Measurements from ENCODE around the gene MAP3K3.
A peak's percentile ranks its signal among the peaks of the same experiment; 100 is the strongest.

The MAP3K3 gene

DNA sequence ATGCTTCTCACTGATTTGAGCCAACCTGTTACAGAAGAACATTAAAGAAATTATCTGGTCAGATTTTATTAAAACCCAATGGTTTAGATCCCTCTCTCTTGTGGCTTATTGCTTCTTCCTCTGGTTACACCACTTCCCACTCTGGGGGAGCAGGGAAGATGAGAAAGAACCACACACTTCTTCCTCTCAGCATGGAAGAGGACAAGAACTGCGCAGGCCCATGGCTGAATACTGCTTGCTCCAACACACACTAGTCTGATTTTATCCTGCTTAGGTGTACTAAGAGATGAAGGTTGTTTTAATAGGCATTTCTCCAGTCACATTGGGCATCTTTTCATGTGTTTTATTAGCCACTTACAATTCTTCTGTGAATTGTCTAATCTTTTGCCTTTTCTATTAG is 27.6 kb downstream of the MAP3K3 start:
- H3K4me3 ChIP-seq (replicated peaks; ENCODE audit: insufficient read depth, low read length): no peak overlapping the region
- TF ChIP-seq POLR2AphosphoS5 (IDR thresholded peaks at IDR 0.05; ENCODE audit: low read depth) (peak; percentile 37; the same call in 1 of the 2 replicates), GABPA (IDR thresholded peaks at IDR 0.05; ENCODE audit: low read depth) (no peak), SPI1 (IDR thresholded peaks at IDR 0.05; ENCODE audit: borderline replicate concordance, low read depth) (peak; percentile 73; the same call in 1 of the 2 replicates)
- no peaks in the 10 kb centered on the region for H3K27me3 ChIP-seq (ENCODE audit: insufficient read depth, poor library complexity, severe bottlenecking)
- peak in 1 of 2 experiments; percentile 74 for DNase-seq (ENCODE audit: low read depth in 1 of 2, low spot score in 1 of 2)
- no peak overlapping the region for H3K27ac ChIP-seq (replicated peaks)

GRCh38 chr17:63652106-63652505 is 29.9 kb downstream of the MAP3K3 start:
- DNase-seq (ENCODE audit: low read depth in 1 of 2, low spot score in 1 of 2): peak; percentile 13 to 54
- Histone ChIP-seq H3K27ac (replicated peaks) (no peak overlapping the region), H3K27me3 (ENCODE audit: insufficient read depth, poor library complexity, severe bottlenecking) (no peaks in the 10 kb centered on the region), H3K4me3 (replicated peaks; ENCODE audit: insufficient read depth, low read length) (no peak overlapping the region)
- TF ChIP-seq SPI1 (IDR thresholded peaks at IDR 0.05; ENCODE audit: borderline replicate concordance, low read depth): no peak
- no peak for TF ChIP-seq REST (IDR thresholded peaks at IDR 0.05; ENCODE audit: insufficient replicate concordance, low read depth)
- TF ChIP-seq GABPA (IDR thresholded peaks at IDR 0.05; ENCODE audit: low read depth): no peak
- TF ChIP-seq POLR2AphosphoS5 (IDR thresholded peaks at IDR 0.05; ENCODE audit: low read depth): no peak

DNA sequence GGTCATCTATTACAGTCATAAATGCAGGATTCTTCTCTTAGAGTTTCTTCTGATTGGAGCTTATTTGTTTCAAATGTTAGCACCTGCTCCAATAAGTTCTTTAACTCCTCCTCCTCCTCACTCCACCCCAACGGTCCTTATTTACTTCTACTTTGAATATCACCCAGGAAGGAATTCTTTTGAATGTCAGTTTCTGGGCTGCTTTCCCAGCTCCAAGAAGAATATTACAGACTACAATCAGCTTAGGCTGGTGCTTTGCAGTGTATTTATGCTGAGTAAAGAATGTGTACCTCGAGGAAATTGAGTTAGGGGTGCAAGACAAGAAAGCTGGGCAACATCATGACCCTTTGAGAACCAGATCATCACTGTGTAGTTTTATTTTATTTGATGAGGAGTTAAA is 30.8 kb downstream of the MAP3K3 start:
- Histone ChIP-seq H3K27ac (replicated peaks) (no peak overlapping the region), H3K4me3 (replicated peaks; ENCODE audit: insufficient read depth, low read length) (no peak overlapping the region), H3K27me3 (ENCODE audit: insufficient read depth, poor library complexity, severe bottlenecking) (no peaks in the 10 kb centered on the region)
- TF ChIP-seq SPI1 (IDR thresholded peaks at IDR 0.05; ENCODE audit: borderline replicate concordance, low read depth) (no peak), POLR2AphosphoS5 (IDR thresholded peaks at IDR 0.05; ENCODE audit: low read depth) (no peak), REST (IDR thresholded peaks at IDR 0.05; ENCODE audit: insufficient replicate concordance, low read depth) (no peak), GABPA (IDR thresholded peaks at IDR 0.05; ENCODE audit: low read depth) (no peak)
- TF ChIP-seq, protein P1, sequence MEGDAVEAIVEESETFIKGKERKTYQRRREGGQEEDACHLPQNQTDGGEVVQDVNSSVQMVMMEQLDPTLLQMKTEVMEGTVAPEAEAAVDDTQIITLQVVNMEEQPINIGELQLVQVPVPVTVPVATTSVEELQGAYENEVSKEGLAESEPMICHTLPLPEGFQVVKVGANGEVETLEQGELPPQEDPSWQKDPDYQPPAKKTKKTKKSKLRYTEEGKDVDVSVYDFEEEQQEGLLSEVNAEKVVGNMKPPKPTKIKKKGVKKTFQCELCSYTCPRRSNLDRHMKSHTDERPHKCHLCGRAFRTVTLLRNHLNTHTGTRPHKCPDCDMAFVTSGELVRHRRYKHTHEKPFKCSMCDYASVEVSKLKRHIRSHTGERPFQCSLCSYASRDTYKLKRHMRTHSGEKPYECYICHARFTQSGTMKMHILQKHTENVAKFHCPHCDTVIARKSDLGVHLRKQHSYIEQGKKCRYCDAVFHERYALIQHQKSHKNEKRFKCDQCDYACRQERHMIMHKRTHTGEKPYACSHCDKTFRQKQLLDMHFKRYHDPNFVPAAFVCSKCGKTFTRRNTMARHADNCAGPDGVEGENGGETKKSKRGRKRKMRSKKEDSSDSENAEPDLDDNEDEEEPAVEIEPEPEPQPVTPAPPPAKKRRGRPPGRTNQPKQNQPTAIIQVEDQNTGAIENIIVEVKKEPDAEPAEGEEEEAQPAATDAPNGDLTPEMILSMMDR (IDR thresholded peaks at IDR 0.05; ENCODE audit: insufficient read depth, low read length): no peak
- no peak for DNase-seq (ENCODE audit: low read depth in 1 of 2, low spot score in 1 of 2)

GRCh38 chr17:63657786-63658185 is 35.6 kb downstream of the MAP3K3 start:
- no peak for DNase-seq (ENCODE audit: low read depth in 1 of 2, low spot score in 1 of 2)
- Histone ChIP-seq H3K27ac (replicated peaks) (no peak overlapping the region), H3K4me3 (replicated peaks; ENCODE audit: insufficient read depth, low read length) (no peak overlapping the region), H3K27me3 (ENCODE audit: insufficient read depth, poor library complexity, severe bottlenecking) (no peaks in the 10 kb centered on the region)
- TF ChIP-seq, protein P1 (IDR thresholded peaks at IDR 0.05; ENCODE audit: insufficient read depth, low read length): no peak
- no peak for TF ChIP-seq POLR2AphosphoS5 (IDR thresholded peaks at IDR 0.05; ENCODE audit: low read depth)
- no peak for TF ChIP-seq GABPA (IDR thresholded peaks at IDR 0.05; ENCODE audit: low read depth)
- no peak for TF ChIP-seq SPI1 (IDR thresholded peaks at IDR 0.05; ENCODE audit: borderline replicate concordance, low read depth)
- TF ChIP-seq REST (IDR thresholded peaks at IDR 0.05; ENCODE audit: insufficient replicate concordance, low read depth): no peak

All from HL-60 (cell line).